Measurements from ENCODE around the gene SORCS2. TPM values are rescaled to one million over a fixed set of nuclear protein-coding genes. Genes with fewer than 3 reads are reported as not detected.
A peak's percentile ranks its signal among the peaks of the same experiment; 100 is the strongest.

SORCS2 gene
- total and polyA plus RNA-seq, 3 donors from 2014 or later = 2.7 to 4.6 (median 2.9) TPM

- Histone ChIP-seq H3K27me3 (no peaks in the 10 kb centered on the region), H3K4me1 (no peaks in the 10 kb centered on the region), H3K4me3 (no peak overlapping the region), H3K9me3 (no peaks in the 10 kb centered on the region), H3K36me3 (ENCODE audit: low read depth, missing control alignments) (no peaks in the 10 kb centered on the region), H3K27ac (no peak overlapping the region)
- WGBS, 2 donors = 66 to 74% methylated on average over 4 to 5 of the region's 5 CpGs
- DNase-seq = no peak
- TF ChIP-seq CTCF (IDR thresholded peaks at IDR 0.05) (no peak), POLR2A (IDR thresholded peaks at IDR 0.05) (no peak)
- intact Hi-C loops (cut with DNase I; ENCODE audit: low total_unique reads) = no loop called here
Observed at GRCh38 chr4:7223541-7223940, 31.2 kb downstream of the SORCS2 start.

GRCh38 chr4:7224001-7224400 is 31.7 kb downstream of the SORCS2 start:
- Histone ChIP-seq H3K4me1 (no peaks in the 10 kb centered on the region), H3K9me3 (no peaks in the 10 kb centered on the region), H3K4me3 (no peak overlapping the region), H3K36me3 (ENCODE audit: low read depth, missing control alignments) (no peaks in the 10 kb centered on the region), H3K27ac (no peak overlapping the region), H3K27me3 (no peaks in the 10 kb centered on the region)
- intact Hi-C loops (cut with DNase I; ENCODE audit: low total_unique reads) = no loop called here
- TF ChIP-seq CTCF (IDR thresholded peaks at IDR 0.05) = no peak
- TF ChIP-seq POLR2A (IDR thresholded peaks at IDR 0.05) = no peak
- no peak for DNase-seq
- 81 to 100% methylated on average over 3 to 4 of the region's 4 CpGs for WGBS, 2 donors

- Histone ChIP-seq H3K9me3 (no peaks in the 10 kb centered on the region), H3K4me3 (no peak overlapping the region), H3K27me3 (no peaks in the 10 kb centered on the region), H3K27ac (no peak overlapping the region), H3K4me1 (no peaks in the 10 kb centered on the region), H3K36me3 (ENCODE audit: low read depth, missing control alignments) (no peaks in the 10 kb centered on the region)
- intact Hi-C loops (cut with DNase I; ENCODE audit: low total_unique reads) = no loop called here
- DNase-seq = no peak
- WGBS, 2 donors = 92 to 94% methylated on average over 11 of the region's 11 CpGs
- TF ChIP-seq CTCF (IDR thresholded peaks at IDR 0.05) (no peak), POLR2A (IDR thresholded peaks at IDR 0.05) (no peak)
Observed at GRCh38 chr4:7224878-7225533, 32.7 kb downstream of the SORCS2 start.

- no peak overlapping the region for H3K27ac ChIP-seq
- intact Hi-C loops (cut with DNase I; ENCODE audit: low total_unique reads) = no loop called here
- 73 to 81% methylated on average over 22 of the region's 22 CpGs for WGBS, 2 donors
- no peak for DNase-seq
- no peak for TF ChIP-seq POLR2A (IDR thresholded peaks at IDR 0.05)
- H3K4me3 ChIP-seq = no peak overlapping the region
- H3K27me3 ChIP-seq = no peaks in the 10 kb centered on the region
- H3K4me1 ChIP-seq = no peaks in the 10 kb centered on the region
- no peaks in the 10 kb centered on the region for H3K36me3 ChIP-seq (ENCODE audit: low read depth, missing control alignments)
- no peaks in the 10 kb centered on the region for H3K9me3 ChIP-seq
Observed at GRCh38 chr4:7226439-7226838, 34.1 kb downstream of the SORCS2 start.

- Histone ChIP-seq H3K4me1 (no peaks in the 10 kb centered on the region), H3K36me3 (ENCODE audit: low read depth, missing control alignments) (no peaks in the 10 kb centered on the region), H3K9me3 (no peaks in the 10 kb centered on the region), H3K27me3 (no peaks in the 10 kb centered on the region), H3K4me3 (no peak overlapping the region), H3K27ac (no peak overlapping the region)
- peak; percentile 47 for DNase-seq
- WGBS, 2 donors = 75 to 83% methylated on average over 10 of the region's 10 CpGs
- TF ChIP-seq CTCF (IDR thresholded peaks at IDR 0.05) (no peak), POLR2A (IDR thresholded peaks at IDR 0.05) (no peak)
- intact Hi-C loops (cut with DNase I; ENCODE audit: low total_unique reads) = no loop called here
Observed at GRCh38 chr4:7227008-7227407, 34.7 kb downstream of the SORCS2 start.
